WTC11 (cell line): ENCODE measurements around the gene SLC9A6.

Source experiments
- ATF2 ChIP-seq: sonication (generic); formaldehyde crosslinking; IDR thresholded peaks from 2 replicates; pipeline ENCODE4 v1.8.1; 2022; ENCODE audit warnings: low read depth, missing genetic modification reagents, borderline replicate concordance
- CBFB ChIP-seq: sonication (generic); formaldehyde crosslinking; IDR thresholded peaks from 2 replicates; pipeline ENCODE4 v1.8.1; 2022; ENCODE audit warnings: mild to moderate bottlenecking, low read depth, missing genetic modification reagents
- CTCF ChIP-seq: fragments of 200-600 bp; IDR thresholded peaks from 2 replicates; pipeline ENCODE4 v1.8.0; 2022; ENCODE audit warnings: antibody characterized with exemption
- FOXK1 ChIP-seq: sonication (generic); formaldehyde crosslinking; IDR thresholded peaks from 2 replicates; pipeline ENCODE4 v1.8.0; 2022; ENCODE audit warnings: mild to moderate bottlenecking, moderate library complexity, missing genetic modification reagents
- HMGXB4 ChIP-seq: sonication (generic); formaldehyde crosslinking; IDR thresholded peaks from 2 replicates; pipeline ENCODE4 v1.8.1; 2023; ENCODE audit warnings: mild to moderate bottlenecking, moderate library complexity, missing genetic modification reagents
- RELA ChIP-seq: sonication (generic); formaldehyde crosslinking; IDR thresholded peaks from 2 replicates; pipeline ENCODE4 v1.8.1; 2022; ENCODE audit warnings: missing genetic modification reagents, mild to moderate bottlenecking, borderline replicate concordance
- SP1 ChIP-seq: sonication (generic); formaldehyde crosslinking; conservative IDR thresholded peaks from 2 replicates; pipeline ENCODE4 v1.8.1; 2022; ENCODE audit warnings: missing genetic modification reagents
- ZBTB43 ChIP-seq: sonication (generic); formaldehyde crosslinking; IDR thresholded peaks from 2 replicates; pipeline ENCODE4 v1.8.1; 2023; ENCODE audit warnings: mild to moderate bottlenecking, missing genetic modification reagents
- ZNF263 ChIP-seq: sonication (generic); formaldehyde crosslinking; IDR thresholded peaks from 2 replicates; pipeline ENCODE4 v1.8.1; 2022; ENCODE audit warnings: low read depth, mild to moderate bottlenecking, moderate library complexity, missing genetic modification reagents
- ZNF532 ChIP-seq: fragments of 250-450 bp; sonication (Bioruptor Pico); IDR thresholded peaks from 2 replicates; pipeline ENCODE4 v1.9.0; 2021; ENCODE audit warnings: mild to moderate bottlenecking, borderline replicate concordance
- TF ChIP-seq, protein P1 (sequence below): sonication (generic); formaldehyde crosslinking; IDR thresholded peaks from 2 replicates; pipeline ENCODE4 v1.8.0; 2022; ENCODE audit warnings: mild to moderate bottlenecking, missing genetic modification reagents
- TF ChIP-seq, protein P2 (sequence below): sonication (generic); formaldehyde crosslinking; IDR thresholded peaks from 2 replicates; pipeline ENCODE4 v1.8.1; 2023; ENCODE audit warnings: mild to moderate bottlenecking, missing genetic modification reagents
- TF ChIP-seq, protein P3 (sequence below): sonication (generic); formaldehyde crosslinking; IDR thresholded peaks from 2 replicates; pipeline ENCODE4 v1.8.1; 2022; ENCODE audit warnings: missing genetic modification reagents, borderline replicate concordance
- TF ChIP-seq, protein P4 (sequence below): sonication (generic); formaldehyde crosslinking; IDR thresholded peaks from 2 replicates; pipeline ENCODE4 v1.8.0; 2022; ENCODE audit warnings: mild to moderate bottlenecking, missing genetic modification reagents

- TF ChIP-seq CTCF = no peak
- TF ChIP-seq FOXK1 = no peak
- TF ChIP-seq CBFB = no peak
- TF ChIP-seq ZNF532 = no peak
- no peak for TF ChIP-seq SP1
- TF ChIP-seq, protein P1, sequence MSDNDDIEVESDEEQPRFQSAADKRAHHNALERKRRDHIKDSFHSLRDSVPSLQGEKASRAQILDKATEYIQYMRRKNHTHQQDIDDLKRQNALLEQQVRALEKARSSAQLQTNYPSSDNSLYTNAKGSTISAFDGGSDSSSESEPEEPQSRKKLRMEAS (CRISPR knock-in tag) = no peak
- no peak for TF ChIP-seq ATF2 (CRISPR knock-in tag)
- TF ChIP-seq ZBTB43 (CRISPR knock-in tag) = no peak
- TF ChIP-seq, protein P2, sequence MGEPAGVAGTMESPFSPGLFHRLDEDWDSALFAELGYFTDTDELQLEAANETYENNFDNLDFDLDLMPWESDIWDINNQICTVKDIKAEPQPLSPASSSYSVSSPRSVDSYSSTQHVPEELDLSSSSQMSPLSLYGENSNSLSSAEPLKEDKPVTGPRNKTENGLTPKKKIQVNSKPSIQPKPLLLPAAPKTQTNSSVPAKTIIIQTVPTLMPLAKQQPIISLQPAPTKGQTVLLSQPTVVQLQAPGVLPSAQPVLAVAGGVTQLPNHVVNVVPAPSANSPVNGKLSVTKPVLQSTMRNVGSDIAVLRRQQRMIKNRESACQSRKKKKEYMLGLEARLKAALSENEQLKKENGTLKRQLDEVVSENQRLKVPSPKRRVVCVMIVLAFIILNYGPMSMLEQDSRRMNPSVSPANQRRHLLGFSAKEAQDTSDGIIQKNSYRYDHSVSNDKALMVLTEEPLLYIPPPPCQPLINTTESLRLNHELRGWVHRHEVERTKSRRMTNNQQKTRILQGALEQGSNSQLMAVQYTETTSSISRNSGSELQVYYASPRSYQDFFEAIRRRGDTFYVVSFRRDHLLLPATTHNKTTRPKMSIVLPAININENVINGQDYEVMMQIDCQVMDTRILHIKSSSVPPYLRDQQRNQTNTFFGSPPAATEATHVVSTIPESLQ (CRISPR knock-in tag) = no peak
- no peak for TF ChIP-seq HMGXB4 (CRISPR knock-in tag)
- TF ChIP-seq, protein P3, sequence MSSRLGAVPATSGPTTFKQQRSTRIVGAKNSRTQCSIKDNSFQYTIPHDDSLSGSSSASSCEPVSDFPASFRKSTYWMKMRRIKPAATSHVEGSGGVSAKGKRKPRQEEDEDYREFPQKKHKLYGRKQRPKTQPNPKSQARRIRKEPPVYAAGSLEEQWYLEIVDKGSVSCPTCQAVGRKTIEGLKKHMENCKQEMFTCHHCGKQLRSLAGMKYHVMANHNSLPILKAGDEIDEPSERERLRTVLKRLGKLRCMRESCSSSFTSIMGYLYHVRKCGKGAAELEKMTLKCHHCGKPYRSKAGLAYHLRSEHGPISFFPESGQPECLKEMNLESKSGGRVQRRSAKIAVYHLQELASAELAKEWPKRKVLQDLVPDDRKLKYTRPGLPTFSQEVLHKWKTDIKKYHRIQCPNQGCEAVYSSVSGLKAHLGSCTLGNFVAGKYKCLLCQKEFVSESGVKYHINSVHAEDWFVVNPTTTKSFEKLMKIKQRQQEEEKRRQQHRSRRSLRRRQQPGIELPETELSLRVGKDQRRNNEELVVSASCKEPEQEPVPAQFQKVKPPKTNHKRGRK = no peak
- TF ChIP-seq, protein P4, sequence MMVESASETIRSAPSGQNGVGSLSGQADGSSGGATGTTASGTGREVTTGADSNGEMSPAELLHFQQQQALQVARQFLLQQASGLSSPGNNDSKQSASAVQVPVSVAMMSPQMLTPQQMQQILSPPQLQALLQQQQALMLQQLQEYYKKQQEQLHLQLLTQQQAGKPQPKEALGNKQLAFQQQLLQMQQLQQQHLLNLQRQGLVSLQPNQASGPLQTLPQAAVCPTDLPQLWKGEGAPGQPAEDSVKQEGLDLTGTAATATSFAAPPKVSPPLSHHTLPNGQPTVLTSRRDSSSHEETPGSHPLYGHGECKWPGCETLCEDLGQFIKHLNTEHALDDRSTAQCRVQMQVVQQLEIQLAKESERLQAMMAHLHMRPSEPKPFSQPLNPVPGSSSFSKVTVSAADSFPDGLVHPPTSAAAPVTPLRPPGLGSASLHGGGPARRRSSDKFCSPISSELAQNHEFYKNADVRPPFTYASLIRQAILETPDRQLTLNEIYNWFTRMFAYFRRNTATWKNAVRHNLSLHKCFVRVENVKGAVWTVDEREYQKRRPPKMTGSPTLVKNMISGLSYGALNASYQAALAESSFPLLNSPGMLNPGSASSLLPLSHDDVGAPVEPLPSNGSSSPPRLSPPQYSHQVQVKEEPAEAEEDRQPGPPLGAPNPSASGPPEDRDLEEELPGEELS (CRISPR knock-in tag) = no peak
- TF ChIP-seq ZNF263 (CRISPR knock-in tag) = no peak
- TF ChIP-seq RELA (CRISPR knock-in tag) = no peak
Observed at GRCh38 chrX:136041254-136041812, 56.1 kb downstream of the SLC9A6 start.
